ENCODE results near the gene FBXL4.

FBXL4 gene

DNA sequence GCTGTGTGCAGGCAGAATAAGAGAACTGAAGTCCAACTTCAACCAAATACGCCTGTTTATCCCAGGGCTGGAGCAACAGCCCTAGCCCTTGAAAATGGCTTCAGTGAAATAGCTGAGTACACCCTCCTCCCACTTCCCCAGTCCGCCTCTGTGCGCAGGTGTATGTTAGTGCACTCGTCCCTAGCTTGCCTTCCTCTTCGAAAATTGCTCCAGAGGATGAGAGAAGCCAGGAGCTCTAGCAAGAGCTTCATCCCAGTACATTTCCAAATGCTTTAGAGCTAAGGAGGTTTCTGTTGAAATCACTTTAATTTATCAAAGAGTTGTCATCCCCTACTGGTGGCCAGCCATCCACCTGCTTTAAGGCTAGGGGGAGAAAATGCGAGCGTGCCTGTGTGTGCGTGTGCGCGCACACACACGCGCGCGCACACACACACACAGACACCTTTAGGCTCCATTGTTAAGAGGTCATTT lies 118.8 kb downstream of the FBXL4 start (continued):
- TF ChIP-seq GLIS3 (CRISPR knock-in tag; IDR thresholded peaks at IDR 0.05) (no peak), RARB (CRISPR knock-in tag; IDR thresholded peaks at IDR 0.05) (no peak), BACH2 (CRISPR knock-in tag; IDR thresholded peaks at IDR 0.05; ENCODE audit: borderline replicate concordance) (no peak)
- TF ChIP-seq, protein P1, sequence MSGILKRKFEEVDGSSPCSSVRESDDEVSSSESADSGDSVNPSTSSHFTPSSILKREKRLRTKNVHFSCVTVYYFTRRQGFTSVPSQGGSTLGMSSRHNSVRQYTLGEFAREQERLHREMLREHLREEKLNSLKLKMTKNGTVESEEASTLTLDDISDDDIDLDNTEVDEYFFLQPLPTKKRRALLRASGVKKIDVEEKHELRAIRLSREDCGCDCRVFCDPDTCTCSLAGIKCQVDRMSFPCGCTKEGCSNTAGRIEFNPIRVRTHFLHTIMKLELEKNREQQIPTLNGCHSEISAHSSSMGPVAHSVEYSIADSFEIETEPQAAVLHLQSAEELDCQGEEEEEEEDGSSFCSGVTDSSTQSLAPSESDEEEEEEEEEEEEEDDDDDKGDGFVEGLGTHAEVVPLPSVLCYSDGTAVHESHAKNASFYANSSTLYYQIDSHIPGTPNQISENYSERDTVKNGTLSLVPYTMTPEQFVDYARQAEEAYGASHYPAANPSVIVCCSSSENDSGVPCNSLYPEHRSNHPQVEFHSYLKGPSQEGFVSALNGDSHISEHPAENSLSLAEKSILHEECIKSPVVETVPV (CRISPR knock-in tag; IDR thresholded peaks at IDR 0.05), result no peak

DNA sequence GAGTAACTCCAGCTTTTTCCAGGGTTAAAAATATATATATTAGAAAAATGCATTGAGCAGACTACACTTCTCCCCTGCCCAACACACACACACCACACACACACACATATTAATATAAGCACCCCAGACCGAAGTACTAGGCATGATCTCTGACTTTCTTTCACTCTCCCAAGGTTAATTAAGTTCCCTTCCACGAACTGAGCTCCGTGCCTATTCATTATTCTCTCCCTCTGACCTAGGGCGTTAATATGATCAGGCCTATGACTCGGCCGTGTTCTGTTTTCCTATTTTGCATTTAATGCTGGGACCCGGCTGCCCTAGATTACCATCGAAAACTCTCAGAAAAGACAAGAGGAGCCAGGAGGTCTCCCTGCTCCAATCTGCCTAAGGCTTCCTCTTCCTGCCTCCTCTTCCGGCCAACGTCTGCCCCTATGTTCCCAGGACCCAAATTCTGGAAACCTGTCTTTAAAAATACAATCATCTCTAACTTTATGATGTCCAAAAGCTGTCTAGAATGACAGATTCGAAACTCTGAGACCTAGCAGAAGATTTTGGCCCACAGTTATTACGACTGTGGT lies 119.4 kb downstream of the FBXL4 start:
- no peak for ATAC-seq

DNA sequence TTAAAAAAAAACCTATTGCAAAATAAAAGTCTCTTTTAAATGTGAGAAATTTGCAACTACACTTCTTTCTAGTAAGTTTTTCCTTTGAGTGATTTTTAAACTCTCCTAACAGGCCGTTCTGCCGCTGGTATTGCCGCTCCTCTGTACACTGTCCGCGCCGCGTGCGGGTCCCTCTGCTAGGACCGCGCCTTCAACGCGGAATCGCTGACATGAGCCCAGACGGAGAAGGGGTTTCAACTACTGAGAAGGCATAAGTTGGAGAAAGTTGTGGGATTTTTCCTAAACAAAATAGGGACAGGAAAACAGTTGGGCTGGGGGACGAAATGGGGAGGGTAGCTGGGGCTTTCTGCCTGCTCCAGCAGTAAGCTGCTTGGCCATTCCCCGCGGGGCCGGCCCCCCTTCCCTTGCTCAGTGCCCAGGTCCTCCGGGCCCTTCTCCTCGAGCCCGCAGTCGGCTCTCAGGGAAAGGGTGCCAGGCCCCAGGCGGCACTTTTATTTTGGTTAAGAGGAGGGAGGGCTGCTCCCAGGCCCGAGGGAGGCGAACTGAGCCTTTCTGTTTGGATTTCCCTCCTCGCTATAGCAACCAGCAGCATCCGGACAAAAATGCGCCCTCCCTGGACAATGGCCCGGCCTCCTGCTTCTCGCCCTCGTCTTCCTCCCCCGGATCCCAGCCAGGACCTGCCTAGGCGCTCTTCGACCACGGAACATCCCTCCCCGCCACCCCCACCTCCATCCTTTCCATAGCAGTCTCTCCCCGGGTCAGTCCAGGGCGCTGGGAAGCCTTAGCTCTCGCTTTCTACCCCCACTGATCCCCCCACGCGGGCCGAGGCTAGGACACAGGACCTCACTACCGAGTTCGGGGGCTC lies 120.2 kb downstream of the FBXL4 start:
- no peak for TF ChIP-seq GLIS3 (CRISPR knock-in tag; IDR thresholded peaks at IDR 0.05)
- peak; percentile 43 for ATAC-seq

More for the DNA sequence above, 119.4 kb downstream of the FBXL4 start:
- TF ChIP-seq SNAI2 (CRISPR knock-in tag; IDR thresholded peaks at IDR 0.05), result no peak
- TF ChIP-seq, protein P2, sequence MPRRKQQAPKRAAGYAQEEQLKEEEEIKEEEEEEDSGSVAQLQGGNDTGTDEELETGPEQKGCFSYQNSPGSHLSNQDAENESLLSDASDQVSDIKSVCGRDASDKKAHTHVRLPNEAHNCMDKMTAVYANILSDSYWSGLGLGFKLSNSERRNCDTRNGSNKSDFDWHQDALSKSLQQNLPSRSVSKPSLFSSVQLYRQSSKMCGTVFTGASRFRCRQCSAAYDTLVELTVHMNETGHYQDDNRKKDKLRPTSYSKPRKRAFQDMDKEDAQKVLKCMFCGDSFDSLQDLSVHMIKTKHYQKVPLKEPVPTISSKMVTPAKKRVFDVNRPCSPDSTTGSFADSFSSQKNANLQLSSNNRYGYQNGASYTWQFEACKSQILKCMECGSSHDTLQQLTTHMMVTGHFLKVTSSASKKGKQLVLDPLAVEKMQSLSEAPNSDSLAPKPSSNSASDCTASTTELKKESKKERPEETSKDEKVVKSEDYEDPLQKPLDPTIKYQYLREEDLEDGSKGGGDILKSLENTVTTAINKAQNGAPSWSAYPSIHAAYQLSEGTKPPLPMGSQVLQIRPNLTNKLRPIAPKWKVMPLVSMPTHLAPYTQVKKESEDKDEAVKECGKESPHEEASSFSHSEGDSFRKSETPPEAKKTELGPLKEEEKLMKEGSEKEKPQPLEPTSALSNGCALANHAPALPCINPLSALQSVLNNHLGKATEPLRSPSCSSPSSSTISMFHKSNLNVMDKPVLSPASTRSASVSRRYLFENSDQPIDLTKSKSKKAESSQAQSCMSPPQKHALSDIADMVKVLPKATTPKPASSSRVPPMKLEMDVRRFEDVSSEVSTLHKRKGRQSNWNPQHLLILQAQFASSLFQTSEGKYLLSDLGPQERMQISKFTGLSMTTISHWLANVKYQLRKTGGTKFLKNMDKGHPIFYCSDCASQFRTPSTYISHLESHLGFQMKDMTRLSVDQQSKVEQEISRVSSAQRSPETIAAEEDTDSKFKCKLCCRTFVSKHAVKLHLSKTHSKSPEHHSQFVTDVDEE (CRISPR knock-in tag; IDR thresholded peaks at IDR 0.05), result no peak
- TF ChIP-seq, protein P3, sequence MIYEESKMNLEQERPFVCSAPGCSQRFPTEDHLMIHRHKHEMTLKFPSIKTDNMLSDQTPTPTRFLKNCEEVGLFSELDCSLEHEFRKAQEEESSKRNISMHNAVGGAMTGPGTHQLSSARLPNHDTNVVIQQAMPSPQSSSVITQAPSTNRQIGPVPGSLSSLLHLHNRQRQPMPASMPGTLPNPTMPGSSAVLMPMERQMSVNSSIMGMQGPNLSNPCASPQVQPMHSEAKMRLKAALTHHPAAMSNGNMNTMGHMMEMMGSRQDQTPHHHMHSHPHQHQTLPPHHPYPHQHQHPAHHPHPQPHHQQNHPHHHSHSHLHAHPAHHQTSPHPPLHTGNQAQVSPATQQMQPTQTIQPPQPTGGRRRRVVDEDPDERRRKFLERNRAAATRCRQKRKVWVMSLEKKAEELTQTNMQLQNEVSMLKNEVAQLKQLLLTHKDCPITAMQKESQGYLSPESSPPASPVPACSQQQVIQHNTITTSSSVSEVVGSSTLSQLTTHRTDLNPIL (CRISPR knock-in tag; IDR thresholded peaks at IDR 0.05; ENCODE audit: low read depth), result no peak

DNA sequence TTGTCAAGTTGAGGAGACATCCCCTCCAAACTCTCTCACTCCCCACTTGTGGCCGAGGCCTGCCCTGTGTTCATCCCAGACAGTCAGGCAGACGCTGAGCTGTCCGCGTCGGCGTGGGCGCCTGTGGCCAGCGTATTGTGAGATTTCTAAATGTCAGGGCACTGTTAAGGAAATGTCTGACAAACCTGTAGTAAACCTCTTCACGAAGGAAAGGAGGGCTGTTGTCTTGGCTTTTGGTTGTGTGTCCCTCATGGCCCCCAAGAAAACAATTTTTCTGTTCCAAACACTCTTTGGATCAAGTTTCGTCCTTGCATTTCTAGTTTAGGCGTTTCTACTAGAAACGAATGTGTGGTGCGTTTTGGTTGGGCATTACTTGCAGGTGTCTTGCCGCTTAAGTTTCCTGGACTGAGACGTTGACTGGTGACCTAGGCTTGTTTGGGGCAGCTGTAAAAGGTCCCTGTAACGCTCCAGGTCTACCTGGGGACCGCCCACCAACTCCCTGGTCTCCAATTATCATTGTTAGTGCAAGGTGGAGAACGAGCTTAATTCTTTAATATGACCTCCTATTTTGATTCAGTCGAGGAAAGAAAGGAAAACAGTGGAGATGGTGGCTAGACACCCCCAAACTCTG lies 122.0 kb downstream of the FBXL4 start:
- no peak for ATAC-seq
- TF ChIP-seq ZFP30 (CRISPR knock-in tag; IDR thresholded peaks at IDR 0.05) (no peak), ESRRG (CRISPR knock-in tag; IDR thresholded peaks at IDR 0.05) (no peak), TOX (CRISPR knock-in tag; IDR thresholded peaks at IDR 0.05; ENCODE audit: borderline replicate concordance) (no peak), OSR1 (CRISPR knock-in tag; IDR thresholded peaks at IDR 0.05) (no peak), ARNTL (CRISPR knock-in tag; IDR thresholded peaks at IDR 0.05; ENCODE audit: borderline replicate concordance, low read depth) (no peak), ZNF8 (CRISPR knock-in tag; IDR thresholded peaks at IDR 0.05) (no peak), PPARA (CRISPR knock-in tag; IDR thresholded peaks at IDR 0.05; ENCODE audit: borderline replicate concordance) (no peak)
- TF ChIP-seq, protein P4, sequence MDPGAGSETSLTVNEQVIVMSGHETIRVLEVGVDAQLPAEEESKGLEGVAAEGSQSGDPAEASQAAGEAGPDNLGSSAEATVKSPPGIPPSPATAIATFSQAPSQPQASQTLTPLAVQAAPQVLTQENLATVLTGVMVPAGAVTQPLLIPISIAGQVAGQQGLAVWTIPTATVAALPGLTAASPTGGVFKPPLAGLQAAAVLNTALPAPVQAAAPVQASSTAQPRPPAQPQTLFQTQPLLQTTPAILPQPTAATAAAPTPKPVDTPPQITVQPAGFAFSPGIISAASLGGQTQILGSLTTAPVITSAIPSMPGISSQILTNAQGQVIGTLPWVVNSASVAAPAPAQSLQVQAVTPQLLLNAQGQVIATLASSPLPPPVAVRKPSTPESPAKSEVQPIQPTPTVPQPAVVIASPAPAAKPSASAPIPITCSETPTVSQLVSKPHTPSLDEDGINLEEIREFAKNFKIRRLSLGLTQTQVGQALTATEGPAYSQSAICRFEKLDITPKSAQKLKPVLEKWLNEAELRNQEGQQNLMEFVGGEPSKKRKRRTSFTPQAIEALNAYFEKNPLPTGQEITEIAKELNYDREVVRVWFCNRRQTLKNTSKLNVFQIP (CRISPR knock-in tag; IDR thresholded peaks at IDR 0.05; ENCODE audit: borderline replicate concordance, low read depth), result no peak
- TF ChIP-seq, protein P1 (CRISPR knock-in tag; IDR thresholded peaks at IDR 0.05), result no peak
